Activated CD8-positive, alpha-beta T cell treated with anti-CD3 and anti-CD28 coated beads, Interleukin-2, amount 10 ng/mL, durations not matched to agents 7 days and 5 days (primary cell): ENCODE data around the gene ZNFX1. TPM values are rescaled to one million over a fixed set of nuclear protein-coding genes. Genes with fewer than 3 reads are reported as not detected.

ENCODE experiments used
- ATAC-seq: fragments of 150-1000 bp; cut with Tn5 transposase; one replicate; pipeline ENCODE4 v1.10.0; 2021; ENCODE audit warnings: moderate library complexity
- CTCF ChIA-PET: fragments of 350-600 bp; sonication (Branson Sonifier 250); formaldehyde crosslinking; loops from one replicate; lab custom pipeline; 2021; ENCODE audit warnings: antibody characterized with exemption; lab: Charles Lee
- POLR2A ChIA-PET: fragments of 350-600 bp; sonication (Branson Sonifier 250); formaldehyde crosslinking; loops from one replicate; lab custom pipeline; 2021; ENCODE audit warnings: antibody characterized with exemption; lab: Charles Lee
- DNase-seq: peaks from one replicate; pipeline ENCODE4 v3.0.0-alpha.2; 2020
- H3K27ac Mint-ChIP-seq: one replicate; pipeline ENCODE4 v1.8.0; 2021; ENCODE audit warnings: mild to moderate bottlenecking, mixed read lengths
- H3K27me3 Mint-ChIP-seq: one replicate; pipeline ENCODE4 v1.8.0; 2021; ENCODE audit warnings: low read depth, mixed read lengths
- H3K36me3 Mint-ChIP-seq: one replicate; pipeline ENCODE4 v1.8.0; 2021; ENCODE audit warnings: low read depth, mixed read lengths
- H3K4me1 Mint-ChIP-seq: one replicate; pipeline ENCODE4 v1.8.0; 2021; ENCODE audit warnings: low read depth, mixed read lengths
- H3K4me3 Mint-ChIP-seq: one replicate; pipeline ENCODE4 v1.8.0; 2021; ENCODE audit warnings: mild to moderate bottlenecking, mixed read lengths
- H3K9me3 Mint-ChIP-seq: one replicate; pipeline ENCODE4 v1.8.0; 2022; ENCODE audit warnings: mixed read lengths; ENCODE audit not compliant: insufficient read depth
- total RNA-seq, 2 experiments: library from RNA; stranded (reverse); gene quantifications; one replicate each; pipeline ENCODE4 v1.2.3, GENCODE V29; 2021

ZNFX1 gene
- total RNA-seq, 2 experiments from 2014 or later = 52.7 to 54.2 TPM

DNA sequence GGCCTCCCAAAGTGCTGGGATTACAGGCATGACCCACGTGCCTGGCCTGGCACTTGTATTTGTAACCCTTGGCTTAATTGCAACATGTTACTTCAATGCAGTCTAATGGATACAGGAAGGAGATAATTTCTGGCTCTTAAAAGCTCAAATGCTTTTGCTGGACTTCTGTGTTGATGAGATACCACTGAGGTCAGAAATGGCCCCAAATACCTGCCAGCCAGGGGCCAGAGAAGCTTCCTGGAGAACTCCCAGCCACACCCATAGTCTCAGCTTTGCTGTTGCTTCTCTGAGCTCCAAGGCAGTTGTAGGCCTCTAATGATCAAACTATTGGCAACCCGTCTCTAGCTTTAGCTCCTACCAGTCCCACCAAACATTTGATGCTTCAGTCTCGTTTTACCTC is 14.2 kb upstream of the ZNFX1 start:
- ATAC-seq (no peak), DNase-seq (no peak)
- POLR2A ChIA-PET = interaction anchor here (0.7 to 1.6 kb wide), 6 partner anchors 9 to 558 kb away, joined by 3 to 10 read pairs (median 4); partner anchors contain the start of gene ZNFX1
- Mint-ChIP-seq H3K4me3 (no peak overlapping the region), H3K27ac (peak overlapping the region; percentile 34), H3K36me3 (peaks cover 84% of the 10 kb centered on the region), H3K9me3 (peaks cover 6% of the 10 kb centered on the region), H3K4me1 (peaks cover 19% of the 10 kb centered on the region), H3K27me3 (no peaks in the 10 kb centered on the region)
- CTCF ChIA-PET = interaction anchor here (0.6 to 0.8 kb wide), 2 partner anchors 11 to 129 kb away, joined by 3 read pairs; no protein-coding TSS in a partner anchor

DNA sequence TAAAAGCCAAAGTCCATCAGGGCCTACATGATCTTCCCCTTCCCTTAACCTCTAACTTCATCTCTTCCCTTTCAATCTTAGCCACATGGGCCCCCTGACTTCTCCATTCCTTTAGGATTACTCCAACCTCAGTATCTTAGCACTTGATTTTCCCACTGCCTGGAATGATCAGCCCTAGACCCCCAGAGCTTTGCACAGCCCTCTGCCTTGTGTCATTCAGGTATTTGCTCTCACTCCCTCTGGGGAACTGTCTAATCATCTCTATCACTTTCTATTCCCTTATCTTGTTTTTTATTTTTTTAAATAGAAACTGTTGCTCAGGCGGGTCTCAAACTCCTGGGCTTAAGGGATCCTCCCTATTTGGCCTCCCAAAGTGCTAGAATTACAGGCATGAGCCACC is 13.3 kb upstream of the ZNFX1 start:
- no peak for ATAC-seq
- Mint-ChIP-seq H3K4me1 (peaks cover 22% of the 10 kb centered on the region), H3K9me3 (peaks cover 12% of the 10 kb centered on the region), H3K27ac (peak overlapping the region; percentile 44), H3K4me3 (no peak overlapping the region), H3K27me3 (no peaks in the 10 kb centered on the region), H3K36me3 (peaks cover 86% of the 10 kb centered on the region)
- DNase-seq = no peak
- CTCF ChIA-PET = no interaction called here
- POLR2A ChIA-PET = interaction anchor here (0.6 to 1.6 kb wide), 5 partner anchors 9 to 304 kb away, joined by 3 to 10 read pairs (median 4); partner anchors contain the start of gene ZNFX1

DNA sequence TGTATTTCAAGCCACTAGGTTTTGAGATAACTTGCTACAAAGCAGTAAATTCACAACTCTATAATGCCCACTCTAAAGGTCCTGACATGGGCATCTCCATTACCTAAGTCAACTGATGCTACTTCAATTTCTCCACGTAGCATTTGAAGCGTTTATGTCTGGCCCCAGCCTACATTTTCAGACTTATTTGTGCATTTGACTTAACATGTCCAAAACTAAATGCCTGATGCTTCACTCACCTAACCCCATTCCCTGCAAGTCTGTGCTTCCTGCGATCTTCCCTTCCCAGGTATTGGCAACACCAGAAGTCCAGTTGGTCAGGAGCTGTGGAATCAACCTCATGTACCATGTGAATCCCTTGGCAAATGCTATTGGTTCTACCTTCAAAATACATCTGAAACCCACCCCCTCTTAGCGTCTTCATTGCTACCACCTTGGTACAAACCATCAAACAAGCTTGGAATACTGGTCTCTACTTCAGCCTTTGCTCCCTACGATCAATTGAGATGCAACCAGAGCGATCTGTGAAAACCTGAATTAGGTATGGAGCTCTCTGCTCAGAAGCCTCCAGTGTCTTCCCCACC is 12.8 kb upstream of the ZNFX1 start:
- Mint-ChIP-seq H3K4me1 (peaks cover 27% of the 10 kb centered on the region), H3K27ac (no peak overlapping the region), H3K9me3 (peaks cover 15% of the 10 kb centered on the region), H3K4me3 (no peak overlapping the region), H3K36me3 (peaks cover 90% of the 10 kb centered on the region), H3K27me3 (no peaks in the 10 kb centered on the region)
- POLR2A ChIA-PET = interaction anchor here (0.6 to 1.6 kb wide), 4 partner anchors 8 to 304 kb away, joined by 3 to 10 read pairs (median 4); no protein-coding TSS in a partner anchor
- DNase-seq (no peak), ATAC-seq (no peak)
- CTCF ChIA-PET = no interaction called here

DNA sequence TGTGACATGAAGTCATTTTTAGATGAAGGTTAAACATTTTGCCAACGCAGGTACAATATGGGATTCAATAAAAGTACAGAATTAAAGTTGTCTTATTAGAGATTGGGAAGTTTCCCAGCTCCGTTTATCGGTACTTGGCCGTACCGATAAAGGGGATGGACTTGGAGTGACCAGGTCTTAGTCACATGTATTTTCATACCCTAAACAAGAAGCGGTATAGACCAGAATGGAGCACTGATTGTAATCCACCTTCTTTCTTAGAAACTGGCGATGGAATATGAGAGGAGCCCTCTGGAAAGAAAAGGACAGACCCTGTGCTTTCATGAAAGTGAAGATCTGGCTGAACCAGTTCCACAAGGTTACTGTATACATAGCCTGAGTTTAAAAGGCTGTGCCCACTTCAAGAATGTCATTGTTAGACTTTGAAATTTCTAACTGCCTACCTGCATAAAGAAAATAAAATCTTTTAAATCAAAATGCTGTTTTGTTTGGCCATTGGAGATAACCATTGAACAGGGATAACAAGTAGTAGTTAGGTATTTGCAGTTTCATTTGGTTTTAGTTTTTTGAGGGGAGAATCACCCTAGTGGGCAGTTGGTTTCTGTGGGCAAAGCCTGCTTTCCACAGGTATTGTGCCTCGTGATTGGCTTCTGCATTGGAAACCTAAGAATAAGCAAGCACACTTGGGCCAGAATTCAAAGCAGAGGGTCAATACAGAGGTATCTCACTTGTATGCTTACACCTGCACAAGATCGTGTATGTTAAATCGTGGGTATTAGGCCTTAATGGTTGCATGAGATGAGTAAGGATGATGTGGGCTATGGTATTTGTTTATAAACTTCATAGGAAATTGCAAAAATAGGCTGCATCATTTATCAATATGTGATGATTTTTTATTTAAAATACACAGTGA is 11.2 kb upstream of the ZNFX1 start:
- ATAC-seq = no peak

DNA sequence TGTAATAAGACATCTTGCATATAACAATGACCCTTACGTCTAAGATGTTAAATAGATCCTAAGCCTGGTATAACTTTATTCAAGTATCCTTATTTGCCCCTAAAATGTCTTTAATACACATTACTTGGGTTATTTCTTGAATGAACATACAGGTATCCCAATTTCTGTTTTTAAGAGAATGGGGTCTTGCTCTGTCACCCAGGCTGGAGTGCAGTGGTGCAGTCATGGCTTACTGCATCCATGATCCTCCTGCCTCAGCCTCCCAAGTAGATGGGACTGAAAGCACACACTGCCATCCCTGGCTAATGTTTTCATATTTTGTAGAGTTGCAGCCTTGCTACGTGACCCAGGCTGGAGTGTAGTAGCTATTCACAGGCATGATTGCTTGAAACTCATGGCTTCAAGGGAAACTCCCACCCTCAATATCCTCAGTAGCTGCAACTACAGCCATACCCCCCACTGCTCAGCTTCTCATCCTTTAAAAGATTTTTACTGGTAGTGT is 10.4 kb upstream of the ZNFX1 start:
- POLR2A ChIA-PET = interaction anchor here (0.9 to 1.3 kb wide), 2 partner anchors 8 to 10 kb away, joined by 3 to 4 read pairs; no protein-coding TSS in a partner anchor
- H3K4me1 Mint-ChIP-seq = peaks cover 48% of the 10 kb centered on the region
- CTCF ChIA-PET = interaction anchor here (0.7 kb wide), 1 partner anchor 41 kb away, joined by 3 read pairs; no protein-coding TSS in a partner anchor
- H3K9me3 Mint-ChIP-seq = peaks cover 38% of the 10 kb centered on the region
- no peak overlapping the region for H3K27ac Mint-ChIP-seq
- no peaks in the 10 kb centered on the region for H3K27me3 Mint-ChIP-seq
- ATAC-seq (no peak), DNase-seq (no peak)
- H3K4me3 Mint-ChIP-seq = no peak overlapping the region
- H3K36me3 Mint-ChIP-seq = peaks cover 98% of the 10 kb centered on the region

More for the DNA sequence above, 11.2 kb upstream of the ZNFX1 start:
- no peak for DNase-seq
- ChIA-PET POLR2A (interaction anchor here (0.9 to 1.3 kb wide), 2 partner anchors 9 to 10 kb away, joined by 3 to 4 read pairs; no protein-coding TSS in a partner anchor), CTCF (interaction anchor here (0.7 kb wide), 1 partner anchor 42 kb away, joined by 3 read pairs; no protein-coding TSS in a partner anchor)
- Mint-ChIP-seq H3K4me3 (no peak overlapping the region), H3K27me3 (no peaks in the 10 kb centered on the region), H3K27ac (no peak overlapping the region), H3K4me1 (peaks cover 40% of the 10 kb centered on the region), H3K9me3 (peaks cover 31% of the 10 kb centered on the region), H3K36me3 (peaks cover 96% of the 10 kb centered on the region)

DNA sequence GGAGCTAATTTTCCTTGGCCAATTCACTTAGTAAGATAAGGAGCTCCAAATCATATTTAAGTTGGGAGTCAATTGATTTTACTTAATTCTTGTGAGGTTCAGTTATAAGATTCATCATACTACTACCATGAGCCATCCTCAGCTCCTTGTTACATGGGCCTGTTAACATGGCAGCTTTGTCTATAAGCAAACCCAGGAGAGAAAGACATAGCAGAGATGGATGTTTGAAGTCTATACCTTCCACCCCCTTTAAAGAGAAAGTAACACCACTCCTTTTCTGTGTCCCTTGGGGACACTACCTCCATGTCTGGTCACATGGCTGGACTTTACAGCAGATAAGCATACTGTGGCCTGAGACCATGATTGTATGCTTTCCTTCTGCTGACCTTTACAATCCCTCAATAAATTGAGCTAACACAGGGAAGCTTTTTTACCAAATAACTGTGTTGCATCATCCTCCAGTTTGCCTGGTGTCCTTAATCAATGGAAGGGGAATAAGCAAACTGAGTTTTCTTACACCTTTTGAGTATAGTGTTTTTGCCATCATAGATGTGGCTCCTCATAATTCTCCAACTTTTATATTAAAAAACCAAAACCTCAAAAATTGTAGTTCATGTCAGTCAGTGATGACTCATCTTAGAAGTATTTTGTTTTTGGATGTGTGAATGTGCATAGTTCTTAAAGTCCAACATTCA is 9.8 kb upstream of the ZNFX1 start:
- Mint-ChIP-seq H3K4me1 (peaks cover 54% of the 10 kb centered on the region), H3K9me3 (peaks cover 41% of the 10 kb centered on the region), H3K36me3 (peaks cover 98% of the 10 kb centered on the region), H3K27ac (peak overlapping the region; percentile 75), H3K4me3 (no peak overlapping the region), H3K27me3 (no peaks in the 10 kb centered on the region)
- ChIA-PET POLR2A (interaction anchor here (0.7 to 1.3 kb wide), 4 partner anchors 8 to 23 kb away, joined by 3 to 4 read pairs (median 3); no protein-coding TSS in a partner anchor), CTCF (interaction anchor here (0.7 kb wide), 1 partner anchor 41 kb away, joined by 3 read pairs; no protein-coding TSS in a partner anchor)
- DNase-seq = no peak
- ATAC-seq = no peak

DNA sequence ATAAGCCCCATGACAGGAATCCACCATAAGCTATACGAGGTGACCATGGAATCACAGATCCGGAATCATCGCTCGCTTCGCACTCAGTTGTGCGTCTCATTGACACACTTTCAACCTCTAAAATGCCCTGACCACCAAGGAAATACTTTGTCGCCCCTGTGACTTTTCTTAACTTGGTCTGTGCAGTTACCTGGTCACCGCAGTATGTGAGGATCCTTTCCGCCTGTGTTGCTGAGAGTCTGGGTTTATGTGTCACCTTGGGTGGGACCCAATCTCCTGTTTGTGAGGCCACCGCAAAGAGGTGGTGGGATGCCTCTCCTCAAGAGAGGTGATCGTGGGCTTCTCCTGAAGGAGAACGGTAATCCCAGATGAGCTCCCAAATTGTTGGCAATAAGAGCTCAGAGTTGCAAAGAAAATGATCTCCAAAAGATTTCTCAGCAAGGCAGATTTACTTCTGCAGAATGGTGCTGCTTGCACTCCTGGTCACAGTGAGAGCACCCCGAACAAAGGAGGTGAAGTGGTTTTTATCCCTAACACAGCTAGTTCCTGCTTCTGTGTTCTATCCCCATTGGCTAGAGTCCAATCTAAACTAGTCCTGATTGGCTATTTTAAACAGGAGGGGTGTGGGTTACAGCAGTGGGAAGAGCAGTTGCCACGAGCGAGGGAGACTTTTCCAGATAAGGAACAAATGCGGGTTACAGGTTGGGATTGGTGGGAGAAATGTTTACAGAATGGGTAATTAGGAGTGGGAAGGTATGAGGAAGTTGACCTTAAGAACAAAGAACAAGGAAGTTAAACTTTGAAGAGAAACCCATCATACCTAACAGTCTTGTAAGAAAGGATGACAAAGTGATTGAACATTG is 9.1 kb upstream of the ZNFX1 start:
- POLR2A ChIA-PET = interaction anchor here (0.7 to 0.9 kb wide), 3 partner anchors 11 to 24 kb away, joined by 3 to 5 read pairs (median 3); no protein-coding TSS in a partner anchor
- no peaks in the 10 kb centered on the region for H3K27me3 Mint-ChIP-seq
- peak overlapping the region; percentile 75 for H3K27ac Mint-ChIP-seq
- H3K4me1 Mint-ChIP-seq = peaks cover 62% of the 10 kb centered on the region
- peaks cover 98% of the 10 kb centered on the region for H3K36me3 Mint-ChIP-seq
- peaks cover 48% of the 10 kb centered on the region for H3K9me3 Mint-ChIP-seq
- DNase-seq (no peak), ATAC-seq (no peak)
- no peak overlapping the region for H3K4me3 Mint-ChIP-seq
- CTCF ChIA-PET = no interaction called here

DNA sequence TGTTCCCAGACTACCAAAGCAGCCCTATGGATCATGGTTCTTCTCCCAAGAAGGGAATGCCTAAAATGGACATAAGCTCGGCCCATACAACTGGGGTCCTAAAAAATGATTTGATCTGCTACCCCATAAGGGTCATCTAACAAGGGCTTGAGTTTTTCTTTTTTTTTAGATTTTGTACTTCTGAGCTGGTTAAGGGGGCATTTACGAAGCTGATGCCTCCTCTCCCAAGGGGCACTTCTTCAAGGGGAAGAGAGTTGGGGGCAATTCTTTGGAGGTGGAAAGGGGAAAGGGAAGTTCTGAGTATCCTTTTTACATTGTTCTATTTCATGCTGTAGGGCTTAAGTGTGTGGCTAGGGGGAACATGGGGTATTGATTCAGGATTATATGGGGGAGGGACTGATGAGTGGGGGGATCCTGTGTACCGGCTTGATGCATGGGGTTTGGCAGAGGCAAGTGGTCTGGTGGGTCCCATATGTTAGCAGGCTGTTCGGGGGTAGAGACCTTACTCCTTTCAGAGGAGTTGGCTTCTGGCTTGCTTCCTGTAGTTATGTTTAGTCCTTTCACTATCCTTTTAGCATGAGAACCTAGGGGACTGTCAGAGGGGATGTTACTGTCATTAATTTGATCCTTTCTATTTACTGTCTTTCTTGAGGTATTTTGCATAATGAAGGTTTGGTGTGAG is 8.1 kb upstream of the ZNFX1 start:
- peaks cover 100% of the 10 kb centered on the region for H3K36me3 Mint-ChIP-seq
- no peaks in the 10 kb centered on the region for H3K27me3 Mint-ChIP-seq
- ChIA-PET POLR2A (interaction anchor here (0.8 to 0.9 kb wide), 2 partner anchors 11 to 1662 kb away, joined by 3 to 5 read pairs; no protein-coding TSS in a partner anchor), CTCF (no interaction called here)
- peaks cover 69% of the 10 kb centered on the region for H3K4me1 Mint-ChIP-seq
- DNase-seq (no peak), ATAC-seq (no peak)
- peaks cover 57% of the 10 kb centered on the region for H3K9me3 Mint-ChIP-seq
- peak overlapping the region; percentile 11 for H3K27ac Mint-ChIP-seq
- H3K4me3 Mint-ChIP-seq = peak overlapping the region; percentile 9

DNA sequence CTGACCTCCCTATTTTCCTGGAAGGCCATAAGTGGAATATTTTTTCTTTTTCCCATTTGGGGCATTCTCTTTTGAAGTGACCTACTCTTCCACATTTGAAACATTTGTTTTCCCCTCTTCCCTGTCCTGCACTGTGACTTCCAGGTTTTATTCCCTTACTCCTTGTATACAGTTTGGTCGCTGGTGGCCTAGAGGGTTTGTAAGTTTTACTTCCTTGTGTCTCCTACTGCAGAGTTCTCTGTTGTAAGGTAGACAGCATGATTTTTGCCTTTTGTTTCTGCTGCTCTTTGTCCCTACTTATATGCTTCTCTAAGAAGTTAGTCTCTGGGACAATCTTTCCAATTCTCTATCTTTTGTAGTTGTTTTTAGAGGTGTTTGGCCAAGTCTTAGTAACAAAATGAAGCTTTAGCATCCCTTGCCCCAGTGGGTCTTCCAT is 7.4 kb upstream of the ZNFX1 start:
- Mint-ChIP-seq H3K27me3 (no peaks in the 10 kb centered on the region), H3K4me3 (peak overlapping the region; percentile 9), H3K27ac (peak overlapping the region; percentile 7), H3K4me1 (peaks cover 73% of the 10 kb centered on the region), H3K9me3 (peaks cover 62% of the 10 kb centered on the region), H3K36me3 (peaks cover 100% of the 10 kb centered on the region)
- ChIA-PET POLR2A (interaction anchor here (0.8 kb wide), 1 partner anchor 1663 kb away, joined by 3 read pairs; no protein-coding TSS in a partner anchor), CTCF (no interaction called here)
- ATAC-seq = no peak
- no peak for DNase-seq

DNA sequence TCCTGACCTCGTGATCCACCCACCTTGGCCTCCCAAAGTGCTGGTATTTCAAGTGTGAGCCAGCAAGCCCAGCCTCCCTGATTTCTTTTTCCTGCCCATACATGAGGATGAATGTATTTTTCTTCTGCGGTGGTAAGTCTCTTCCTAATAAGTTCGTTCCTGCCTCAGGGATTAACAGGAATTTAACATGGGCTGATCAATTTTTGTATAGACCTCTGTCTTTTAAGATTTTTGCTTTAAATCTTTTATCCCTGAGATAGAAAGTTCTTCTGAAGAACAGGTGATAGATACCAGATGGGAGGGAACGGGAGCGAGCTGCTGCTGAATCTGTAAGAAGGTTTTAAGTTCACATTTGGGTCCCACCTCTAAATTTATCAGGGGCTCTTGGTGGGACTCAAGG is 7.0 kb upstream of the ZNFX1 start:
- ChIA-PET CTCF (no interaction called here), POLR2A (no interaction called here)
- Mint-ChIP-seq H3K27ac (no peak overlapping the region), H3K4me3 (peak overlapping the region; percentile 23), H3K27me3 (no peaks in the 10 kb centered on the region), H3K9me3 (peaks cover 64% of the 10 kb centered on the region), H3K36me3 (peaks cover 100% of the 10 kb centered on the region), H3K4me1 (peaks cover 78% of the 10 kb centered on the region)
- no peak for DNase-seq
- ATAC-seq = no peak
